GM12892 (cell line): Measurements from ENCODE around the gene TBC1D13.

Source experiments
- POLR2A ChIP-seq: IDR thresholded peaks from 2 replicates; pipeline ENCODE4 v1.6.1; 2011; ENCODE audit warnings: low read depth, low read length, control low read depth
- POLR2AphosphoS5 ChIP-seq: IDR thresholded peaks from 2 replicates; pipeline ENCODE4 v1.6.1; 2011; ENCODE audit warnings: low read depth, low read length, control low read depth

DNA sequence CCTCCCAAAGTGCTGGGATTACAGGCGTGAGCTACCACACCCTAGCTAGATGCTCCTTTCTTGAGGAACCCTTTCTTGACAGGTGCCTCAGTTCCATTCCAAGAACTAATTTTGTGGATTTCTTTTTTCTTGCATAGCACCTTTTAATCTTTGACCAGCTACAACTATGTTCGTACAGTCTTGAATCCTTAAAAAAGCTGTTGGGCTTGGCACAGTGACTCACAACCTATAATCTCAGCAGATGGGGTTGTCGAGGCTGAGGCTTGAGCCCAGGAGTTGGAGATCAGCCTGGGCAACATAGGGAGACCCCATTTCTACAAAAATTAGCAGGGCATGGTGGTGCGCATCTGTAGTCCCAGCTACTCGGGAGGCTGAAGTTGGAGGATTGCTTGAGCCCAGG is 14.0 kb upstream of the TBC1D13 start:
- no peak for TF ChIP-seq POLR2A
- no peak for TF ChIP-seq POLR2AphosphoS5
